GM12875 (cell line): Measurements from ENCODE around the gene TMEM151B.
"Not testable (repeated sequence)": the region's sequence is repeated elsewhere in the genome, so short reads cannot be mapped to it uniquely, and the experiment has no call there.

Source experiments
- H3K4me3 ChIP-seq: one replicate; pipeline ENCODE4 v1.5.1; 2011; ENCODE audit warnings: low read depth, low read length, control low read depth
- TF ChIP-seq, protein P1 (sequence below): IDR thresholded peaks from 2 replicates; pipeline ENCODE4 v1.5.1; 2011; ENCODE audit warnings: low read depth, mild to moderate bottlenecking, control low read depth, inconsistent platforms, low read length, moderate library complexity, borderline replicate concordance; ENCODE audit not compliant: insufficient read depth

TMEM151B gene

DNA sequence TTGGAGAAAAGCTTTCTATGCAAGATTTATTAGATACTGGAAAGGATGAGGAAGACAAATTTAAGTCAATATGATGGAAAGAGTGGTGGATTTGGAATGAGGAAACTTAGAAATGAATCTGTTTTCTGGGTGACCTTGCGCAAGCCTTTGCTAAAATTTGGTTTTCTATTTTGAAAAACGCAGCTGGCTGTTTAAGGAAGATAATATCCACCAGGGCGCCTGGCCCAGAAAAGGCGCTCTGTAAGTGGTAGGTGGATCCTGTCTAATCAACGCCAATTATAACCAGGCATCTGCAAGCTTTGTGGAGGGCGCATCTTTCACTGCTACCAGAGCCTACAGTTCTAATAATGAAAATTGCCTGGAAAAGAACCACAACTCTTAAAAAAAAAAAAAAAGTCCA is 71.8 kb downstream of the TMEM151B start:
- no peak overlapping the region for H3K4me3 ChIP-seq
- TF ChIP-seq, protein P1, sequence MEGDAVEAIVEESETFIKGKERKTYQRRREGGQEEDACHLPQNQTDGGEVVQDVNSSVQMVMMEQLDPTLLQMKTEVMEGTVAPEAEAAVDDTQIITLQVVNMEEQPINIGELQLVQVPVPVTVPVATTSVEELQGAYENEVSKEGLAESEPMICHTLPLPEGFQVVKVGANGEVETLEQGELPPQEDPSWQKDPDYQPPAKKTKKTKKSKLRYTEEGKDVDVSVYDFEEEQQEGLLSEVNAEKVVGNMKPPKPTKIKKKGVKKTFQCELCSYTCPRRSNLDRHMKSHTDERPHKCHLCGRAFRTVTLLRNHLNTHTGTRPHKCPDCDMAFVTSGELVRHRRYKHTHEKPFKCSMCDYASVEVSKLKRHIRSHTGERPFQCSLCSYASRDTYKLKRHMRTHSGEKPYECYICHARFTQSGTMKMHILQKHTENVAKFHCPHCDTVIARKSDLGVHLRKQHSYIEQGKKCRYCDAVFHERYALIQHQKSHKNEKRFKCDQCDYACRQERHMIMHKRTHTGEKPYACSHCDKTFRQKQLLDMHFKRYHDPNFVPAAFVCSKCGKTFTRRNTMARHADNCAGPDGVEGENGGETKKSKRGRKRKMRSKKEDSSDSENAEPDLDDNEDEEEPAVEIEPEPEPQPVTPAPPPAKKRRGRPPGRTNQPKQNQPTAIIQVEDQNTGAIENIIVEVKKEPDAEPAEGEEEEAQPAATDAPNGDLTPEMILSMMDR = no peak

DNA sequence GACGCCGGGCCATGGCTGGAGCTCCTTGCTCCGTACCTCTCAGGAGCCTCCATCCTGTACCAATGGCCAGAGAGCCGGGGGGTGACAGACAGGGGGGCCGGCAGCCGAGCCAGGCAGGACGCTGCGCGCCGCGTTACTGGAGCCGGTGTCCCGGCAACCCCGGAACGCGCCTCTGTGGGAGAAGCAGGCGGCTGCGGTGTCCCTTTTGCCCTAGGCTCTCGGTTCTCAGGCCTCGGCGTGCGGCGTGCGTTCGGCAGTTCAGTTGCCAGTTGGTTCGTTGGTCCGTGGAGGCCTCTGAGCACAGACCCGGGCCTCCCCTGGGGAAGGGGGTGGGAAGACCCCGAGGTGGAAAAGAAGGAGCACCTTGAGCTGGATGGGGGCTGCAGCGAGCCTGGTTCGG is 72.2 kb downstream of the TMEM151B start, which contains the start of gene SPATS1:
SPATS1 (plus strand) TSS at position 162 of the 400 bp plus-strand sequence. CDS start 446 bp downstream, outside the sequence.
- TF ChIP-seq, protein P1 = no peak
- no peak within 1 kb of the TSS for H3K4me3 ChIP-seq

DNA sequence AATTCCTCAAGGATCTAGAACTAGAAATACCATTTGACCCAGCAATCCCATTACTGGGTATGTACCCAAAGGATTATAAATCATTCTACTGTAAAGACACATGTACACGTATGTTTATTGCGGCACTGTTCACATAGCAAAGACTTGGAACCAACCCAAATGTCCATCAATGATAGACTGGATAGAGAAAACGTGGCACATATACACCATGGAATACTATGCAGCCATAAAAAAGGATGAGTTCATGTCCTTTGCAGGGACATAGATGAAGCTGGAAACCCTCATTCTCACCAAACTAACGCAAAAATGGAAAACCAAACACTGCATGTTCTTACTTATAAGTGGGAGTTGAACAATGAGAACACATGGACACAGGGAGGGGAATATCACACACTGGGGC is 76.6 kb downstream of the TMEM151B start:
- H3K4me3 ChIP-seq = not testable (repeated sequence)

DNA sequence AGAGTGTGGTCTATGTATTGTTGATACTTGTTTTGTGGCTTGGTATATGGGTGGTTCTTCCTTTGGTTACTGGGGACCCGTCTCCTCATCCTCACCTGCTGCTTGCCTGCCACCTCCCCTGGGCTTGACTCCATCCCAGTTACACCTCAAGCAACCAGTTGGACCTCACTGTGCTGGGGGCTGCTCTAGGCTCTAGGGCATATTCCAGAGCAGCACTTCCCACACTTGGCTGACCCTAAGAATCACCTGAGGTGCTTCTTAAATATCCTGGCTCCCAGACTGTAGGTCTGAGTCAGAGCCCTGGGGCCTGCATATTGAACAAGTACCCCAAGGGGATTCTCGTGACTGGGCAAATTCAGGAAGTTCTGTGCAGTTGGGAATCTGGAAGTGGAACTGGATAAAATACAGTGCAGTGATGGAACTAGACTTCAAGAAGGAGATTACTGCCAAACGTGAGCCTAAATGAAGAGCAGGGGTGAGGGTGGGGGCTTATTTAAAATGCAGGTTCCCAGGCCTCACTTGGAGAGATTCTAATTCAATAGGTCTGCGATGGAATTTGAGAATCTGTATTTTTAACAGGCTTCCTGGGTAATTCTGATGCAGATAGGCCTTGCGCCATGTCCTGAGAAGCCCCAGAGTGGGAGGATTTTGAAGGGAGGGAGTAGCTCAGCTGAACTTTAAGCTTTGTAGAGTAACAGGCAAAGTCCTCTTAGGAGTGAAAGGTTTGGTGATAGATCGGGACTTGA is 79.8 kb downstream of the TMEM151B start:
- TF ChIP-seq, protein P1 = no peak
- H3K4me3 ChIP-seq = no peak overlapping the region

DNA sequence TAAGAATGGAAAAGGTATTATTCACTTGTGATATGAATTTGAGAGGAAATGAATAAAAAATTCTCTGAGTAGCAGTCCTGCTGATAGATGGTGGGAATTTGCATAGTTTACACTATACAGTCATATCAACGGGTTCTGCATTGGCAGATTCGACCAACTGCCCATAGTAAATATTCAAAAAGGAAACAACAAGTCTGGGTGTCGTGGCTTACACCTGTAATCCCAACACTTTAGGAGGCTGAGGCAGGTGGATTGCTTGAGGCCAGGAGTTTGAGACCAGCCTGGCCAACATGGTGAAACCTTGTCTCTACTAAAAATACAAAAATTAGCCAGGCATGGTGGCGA is 80.4 kb downstream of the TMEM151B start:
- not testable (repeated sequence) for H3K4me3 ChIP-seq

DNA sequence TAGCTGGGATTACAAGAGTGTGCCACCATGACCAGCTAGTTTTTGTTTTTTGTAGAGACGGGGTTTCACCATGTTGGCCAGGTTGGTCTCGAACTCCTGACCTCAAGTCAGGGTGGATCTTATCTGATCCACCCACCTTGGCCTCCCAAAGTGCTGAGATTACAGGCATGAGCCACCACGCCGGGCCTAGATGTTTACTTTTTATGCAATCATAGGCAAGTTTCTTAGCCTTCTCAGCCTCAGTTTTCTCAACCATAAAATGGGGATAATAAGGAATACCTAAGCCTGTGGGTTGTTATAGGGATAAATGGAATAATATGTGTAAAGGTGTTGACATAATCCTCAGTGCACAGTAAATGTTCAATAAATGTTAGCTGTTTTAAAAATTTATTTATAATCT is 82.0 kb downstream of the TMEM151B start:
- no peak overlapping the region for H3K4me3 ChIP-seq
- TF ChIP-seq, protein P1 = no peak

DNA sequence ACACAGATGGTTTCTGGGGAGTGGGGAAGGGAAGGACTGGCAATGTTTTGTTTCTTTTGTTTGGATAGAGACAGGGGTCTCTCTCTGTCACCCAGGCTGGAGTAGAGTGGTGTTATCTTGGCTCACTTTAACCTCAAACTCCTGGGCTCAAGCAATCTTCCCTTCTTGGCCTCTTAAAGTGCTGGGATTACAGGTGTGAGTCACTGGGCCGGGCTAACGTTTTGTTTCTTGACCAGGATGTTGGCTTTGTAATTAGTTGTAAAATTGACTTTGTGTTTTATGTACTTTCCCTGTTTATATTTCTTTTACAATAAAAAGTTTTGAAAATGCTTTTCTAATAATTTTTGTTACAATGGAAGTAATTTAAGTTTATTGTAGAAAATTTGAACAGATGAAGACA is 83.1 kb downstream of the TMEM151B start:
- no peak overlapping the region for H3K4me3 ChIP-seq
- TF ChIP-seq, protein P1 = no peak

DNA sequence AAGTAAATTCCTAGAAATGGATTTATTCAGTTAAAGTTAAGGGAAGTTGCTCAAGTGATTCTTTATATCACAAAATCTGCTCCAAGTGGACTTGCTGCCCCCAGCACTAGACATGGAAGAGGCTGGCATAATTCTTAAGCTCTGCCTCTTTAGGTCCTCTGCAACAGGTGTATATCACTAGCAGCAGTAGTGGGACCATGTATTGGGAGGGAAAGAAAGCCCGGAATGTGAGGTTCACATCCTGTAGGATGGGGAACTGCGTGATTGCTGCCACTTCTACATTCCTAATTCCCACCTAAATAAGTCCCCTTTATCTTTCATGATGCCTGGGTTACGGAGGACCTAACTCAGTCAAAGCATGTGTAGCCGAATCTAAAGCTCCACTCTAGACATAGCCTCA is 85.4 kb downstream of the TMEM151B start:
- TF ChIP-seq, protein P1 = no peak
- H3K4me3 ChIP-seq = no peak overlapping the region
